ENCODE data around the gene HLA-DQB1. TPM values are rescaled to one million over a fixed set of nuclear protein-coding genes. Genes with fewer than 3 reads are reported as not detected.

Gene HLA-DQB1
- total RNA-seq, 1 donor from 2014 or later: not detected

DNA sequence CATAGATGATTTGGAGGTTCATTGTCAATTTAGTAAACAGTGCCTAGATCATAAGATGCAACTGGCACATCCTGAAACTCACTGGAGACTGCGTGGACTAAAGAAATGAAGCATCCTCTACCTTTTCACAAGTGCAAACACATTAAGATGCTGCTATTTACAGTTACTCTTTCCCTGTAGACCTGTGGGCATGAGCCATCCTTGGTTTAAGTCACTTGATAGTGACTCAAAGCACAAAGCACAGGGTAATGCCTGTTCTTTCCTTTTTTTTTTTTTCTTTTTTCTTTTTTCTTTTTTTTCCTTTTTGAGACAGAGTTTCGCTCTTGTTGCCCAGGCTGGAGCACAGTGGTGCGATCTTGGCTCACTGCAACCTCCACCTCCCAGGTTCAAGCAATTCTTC is 39.2 kb downstream of the HLA-DQB1 start:
- no peak for DNase-seq (ENCODE audit: low read depth, low spot score)

- DNase-seq (ENCODE audit: low read depth, low spot score): no peak
Measured at GRCh38 chr6:32625137-32625536, 41.3 kb downstream of the HLA-DQB1 start.

DNA sequence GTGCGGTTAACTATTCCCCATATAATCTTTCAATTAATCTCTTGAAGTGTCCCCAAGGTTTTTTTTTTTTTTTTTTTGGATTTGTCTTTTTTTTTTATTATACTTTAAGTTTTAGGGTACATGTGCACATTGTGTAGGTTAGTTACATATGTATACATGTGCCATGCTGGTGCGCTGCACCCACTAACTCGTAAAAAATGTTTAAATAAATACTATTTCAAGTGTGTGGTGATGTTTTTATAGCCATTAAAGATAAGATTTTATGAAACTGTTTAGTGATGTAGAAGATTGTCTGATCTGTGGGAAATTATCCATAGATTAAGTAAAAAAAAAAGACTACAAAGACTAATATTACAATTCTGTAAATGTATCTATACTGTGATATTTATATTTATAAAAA is 41.9 kb downstream of the HLA-DQB1 start:
- no peak for DNase-seq (ENCODE audit: low read depth, low spot score)

DNA sequence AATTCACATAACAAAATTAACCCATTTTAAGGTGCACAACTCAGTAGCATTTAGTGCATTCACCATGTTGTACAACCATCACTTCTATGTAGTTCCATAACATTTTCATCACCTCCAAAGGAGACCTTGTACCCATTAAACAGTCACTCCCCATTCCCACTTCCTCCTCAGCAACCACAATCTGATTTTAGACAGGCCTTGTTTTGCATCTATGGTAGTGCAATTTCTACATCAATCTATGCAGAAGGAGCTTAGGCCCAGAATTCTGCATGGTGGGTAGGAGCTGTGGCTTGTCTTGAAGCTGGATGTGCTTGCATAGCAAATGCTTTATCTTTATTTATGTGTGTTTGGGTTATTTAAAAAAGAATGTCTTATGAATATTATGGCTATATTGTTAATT is 42.8 kb downstream of the HLA-DQB1 start:
- DNase-seq (ENCODE audit: low read depth, low spot score): no peak

DNA sequence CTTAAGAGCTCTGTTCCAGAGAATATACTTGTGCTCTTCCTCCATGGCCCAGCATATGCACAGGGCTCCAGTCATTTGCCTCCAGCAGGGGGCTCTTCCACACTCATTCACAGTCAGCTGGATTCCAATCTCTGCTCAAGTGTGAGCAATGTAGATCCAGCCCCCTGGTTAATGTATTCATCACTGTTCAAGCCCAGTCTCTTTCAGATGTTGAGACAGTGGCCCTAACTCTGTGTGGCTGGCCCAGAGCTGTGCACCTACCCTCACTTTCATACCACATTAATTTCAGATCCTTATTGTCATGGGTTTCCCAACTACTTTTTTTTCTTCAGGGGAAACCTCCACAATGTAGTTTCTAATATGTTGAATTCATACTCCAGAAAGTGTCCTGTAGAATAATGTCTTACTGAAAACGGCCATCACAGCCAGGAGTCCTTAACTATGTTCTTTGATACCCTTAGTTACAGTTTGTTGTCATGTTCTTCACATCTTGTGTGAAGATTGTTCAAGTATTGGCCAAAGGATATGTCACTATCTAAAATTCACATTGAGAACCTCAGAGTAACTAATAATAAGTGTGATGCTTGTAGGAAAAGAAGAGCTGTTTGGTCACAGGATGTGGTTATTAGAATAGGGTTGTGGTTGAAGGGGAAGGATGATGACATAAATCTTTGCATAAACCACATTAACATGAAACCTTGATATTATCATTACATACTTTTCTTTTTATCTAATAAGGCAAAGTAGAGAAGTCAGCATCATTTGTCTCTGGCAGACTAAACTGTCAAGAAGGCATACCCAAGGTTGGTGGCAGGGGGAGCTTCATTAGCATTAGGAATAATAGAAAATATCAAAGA is 43.7 kb downstream of the HLA-DQB1 start:
- DNase-seq (ENCODE audit: low read depth, low spot score): peak; percentile 8

GRCh38 chr6:32621372-32621771 is 45.1 kb downstream of the HLA-DQB1 start:
- no peak for DNase-seq (ENCODE audit: low read depth, low spot score)

DNA sequence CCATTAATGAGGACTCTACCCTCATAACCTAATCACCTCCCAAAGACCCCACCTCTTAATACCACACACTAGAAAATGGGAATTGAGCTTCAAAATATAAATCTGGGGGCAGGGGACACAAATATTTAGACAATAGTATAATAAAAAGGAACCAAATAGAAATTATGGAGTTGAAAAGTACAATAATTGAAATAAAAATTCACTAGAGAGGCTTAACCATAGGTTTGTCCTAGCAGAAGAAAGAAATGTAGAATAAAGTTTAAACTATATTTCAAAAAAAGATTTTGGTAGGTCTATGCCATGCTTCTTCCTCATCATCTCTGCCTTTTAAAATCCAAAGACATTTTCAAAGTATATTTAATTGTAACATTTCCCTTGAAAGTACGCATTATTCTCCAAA is 48.7 kb downstream of the HLA-DQB1 start:
- DNase-seq (ENCODE audit: low read depth, low spot score): no peak

GRCh38 chr6:32615885-32616532 is 50.4 kb downstream of the HLA-DQB1 start:
- no peak for DNase-seq (ENCODE audit: low read depth, low spot score)

DNA sequence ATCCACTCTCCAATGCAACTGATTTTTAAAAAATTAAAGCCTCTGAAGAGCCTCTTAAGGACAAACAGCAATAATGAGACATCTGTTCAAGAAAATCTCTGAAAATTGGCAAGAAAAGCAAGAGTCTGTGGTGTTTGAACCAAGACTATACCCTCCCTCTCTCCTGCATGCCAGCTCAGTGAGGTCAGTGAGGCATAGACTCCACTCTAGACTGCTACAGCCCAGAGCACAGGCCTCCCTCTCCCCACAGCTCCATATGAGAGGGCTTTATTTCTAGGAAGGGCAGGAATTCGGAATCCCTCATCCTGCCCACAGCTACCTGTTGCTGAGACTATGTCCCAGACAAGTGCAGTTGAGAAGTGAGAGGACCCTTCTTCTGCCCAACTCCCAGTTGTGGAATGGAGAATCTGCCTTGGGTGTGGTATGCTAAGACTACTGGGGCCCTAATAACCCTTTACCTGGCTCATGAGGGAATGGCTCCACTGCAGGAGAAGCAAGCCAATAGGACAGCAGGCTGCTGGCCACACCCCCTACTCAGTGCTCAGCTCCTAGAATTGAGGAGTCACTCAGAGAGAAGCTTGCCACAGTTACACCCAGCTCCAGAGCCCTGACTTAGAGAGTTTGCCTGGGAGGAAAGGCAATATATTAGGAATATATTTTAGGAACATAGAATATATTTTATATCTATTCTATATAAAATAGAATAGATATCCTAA is 51.9 kb downstream of the HLA-DQB1 start:
- no peak for DNase-seq (ENCODE audit: low read depth, low spot score)

- DNase-seq (ENCODE audit: low read depth, low spot score): no peak
Measured at GRCh38 chr6:32613475-32613874, 53.0 kb downstream of the HLA-DQB1 start.

- no peak for DNase-seq (ENCODE audit: low read depth, low spot score)
Measured at GRCh38 chr6:32610682-32611296, 55.7 kb downstream of the HLA-DQB1 start.

GRCh38 chr6:32609731-32610640 is 56.5 kb downstream of the HLA-DQB1 start:
- peak; percentile 83 for DNase-seq (ENCODE audit: low read depth, low spot score)

Other genes starting within 250 kb of the HLA-DQB1 start
- gene HLA-DRA, start 226.8 kb downstream of the HLA-DQB1 start, total RNA-seq: not detected in 2 replicates
- not detected in 2 replicates for gene HLA-DRB5, start 136.4 kb downstream of the HLA-DQB1 start, total RNA-seq
- gene HLA-DRB1, start 76.8 kb downstream of the HLA-DQB1 start, total RNA-seq: not detected in 2 replicates
- gene HLA-DQA1, start 29.3 kb downstream of the HLA-DQB1 start, total RNA-seq: not detected in 2 replicates
- gene HLA-DQA2, start 74.7 kb upstream of the HLA-DQB1 start, total RNA-seq: not detected in 2 replicates
- gene HLA-DQB2, start 96.9 kb upstream of the HLA-DQB1 start, total RNA-seq: not detected in 2 replicates
- gene HLA-DOB, start 150.3 kb upstream of the HLA-DQB1 start, total RNA-seq: 0.49 TPM in 1 of 2 replicates, not detected in the other
- gene TAP2, start 172.1 kb upstream of the HLA-DQB1 start, total RNA-seq: 35.9 and 45.6 TPM in 2 replicates
- gene PSMB8, start 177.4 kb upstream of the HLA-DQB1 start, total RNA-seq: 83.1 and 93.6 TPM in 2 replicates
- 43.2 and 70.8 TPM in 2 replicates for gene TAP1, start 187.0 kb upstream of the HLA-DQB1 start, total RNA-seq
- gene PSMB9, start 187.5 kb upstream of the HLA-DQB1 start, total RNA-seq: 28.0 and 53.5 TPM in 2 replicates